ENCODE data around the gene SMARCC1.

Gene SMARCC1

DNA sequence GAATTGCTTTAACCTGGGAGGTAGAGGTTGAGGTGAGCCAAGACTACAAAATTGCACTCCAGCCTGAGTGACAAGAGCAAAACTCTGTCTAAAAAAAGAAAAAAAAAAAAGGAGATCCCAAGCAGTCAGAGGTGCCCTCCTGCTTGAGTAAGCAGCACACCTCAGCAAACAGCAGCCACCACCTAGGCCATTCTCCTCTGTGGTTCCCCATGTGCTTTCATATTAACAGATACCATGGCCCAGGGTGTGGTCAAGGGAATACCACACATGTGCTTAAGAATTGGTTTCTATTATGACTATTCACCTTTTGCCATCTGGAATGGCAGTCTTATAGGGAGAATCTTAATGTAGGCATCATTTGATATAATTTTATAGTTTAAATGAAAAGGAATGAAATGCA is 178.4 kb downstream of the SMARCC1 start:
- no peak for DNase-seq (ENCODE audit: low read depth)
- TF ChIP-seq, protein P1, sequence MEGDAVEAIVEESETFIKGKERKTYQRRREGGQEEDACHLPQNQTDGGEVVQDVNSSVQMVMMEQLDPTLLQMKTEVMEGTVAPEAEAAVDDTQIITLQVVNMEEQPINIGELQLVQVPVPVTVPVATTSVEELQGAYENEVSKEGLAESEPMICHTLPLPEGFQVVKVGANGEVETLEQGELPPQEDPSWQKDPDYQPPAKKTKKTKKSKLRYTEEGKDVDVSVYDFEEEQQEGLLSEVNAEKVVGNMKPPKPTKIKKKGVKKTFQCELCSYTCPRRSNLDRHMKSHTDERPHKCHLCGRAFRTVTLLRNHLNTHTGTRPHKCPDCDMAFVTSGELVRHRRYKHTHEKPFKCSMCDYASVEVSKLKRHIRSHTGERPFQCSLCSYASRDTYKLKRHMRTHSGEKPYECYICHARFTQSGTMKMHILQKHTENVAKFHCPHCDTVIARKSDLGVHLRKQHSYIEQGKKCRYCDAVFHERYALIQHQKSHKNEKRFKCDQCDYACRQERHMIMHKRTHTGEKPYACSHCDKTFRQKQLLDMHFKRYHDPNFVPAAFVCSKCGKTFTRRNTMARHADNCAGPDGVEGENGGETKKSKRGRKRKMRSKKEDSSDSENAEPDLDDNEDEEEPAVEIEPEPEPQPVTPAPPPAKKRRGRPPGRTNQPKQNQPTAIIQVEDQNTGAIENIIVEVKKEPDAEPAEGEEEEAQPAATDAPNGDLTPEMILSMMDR (IDR thresholded peaks at IDR 0.05; ENCODE audit: low read length, missing control alignments), result no peak
- H3K4me3 ChIP-seq (replicated peaks; ENCODE audit: low read depth, low read length), result no peak overlapping the region

DNA sequence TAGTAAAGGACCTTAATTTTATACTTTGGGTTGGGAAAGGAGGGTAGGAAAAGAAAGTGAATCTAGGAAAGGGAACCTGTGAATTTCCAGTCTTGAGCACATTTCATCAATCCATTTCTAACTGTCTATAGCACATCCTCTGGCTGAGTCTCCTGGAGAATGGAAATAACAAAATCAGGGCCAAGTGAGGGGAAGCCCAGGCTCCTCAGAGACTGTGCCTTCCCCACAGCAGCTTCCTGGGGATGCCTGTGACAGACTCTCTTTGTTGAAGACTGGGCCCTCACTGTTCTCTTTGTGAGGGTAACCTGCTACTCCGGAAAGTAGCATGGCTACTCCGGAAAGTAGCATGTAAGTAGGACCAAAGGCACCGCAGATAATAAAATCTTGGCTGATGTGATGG is 180.4 kb downstream of the SMARCC1 start:
- no peak for DNase-seq (ENCODE audit: low read depth)
- no peak overlapping the region for H3K4me3 ChIP-seq (replicated peaks; ENCODE audit: low read depth, low read length)
- TF ChIP-seq, protein P1 (IDR thresholded peaks at IDR 0.05; ENCODE audit: low read length, missing control alignments), result no peak

DNA sequence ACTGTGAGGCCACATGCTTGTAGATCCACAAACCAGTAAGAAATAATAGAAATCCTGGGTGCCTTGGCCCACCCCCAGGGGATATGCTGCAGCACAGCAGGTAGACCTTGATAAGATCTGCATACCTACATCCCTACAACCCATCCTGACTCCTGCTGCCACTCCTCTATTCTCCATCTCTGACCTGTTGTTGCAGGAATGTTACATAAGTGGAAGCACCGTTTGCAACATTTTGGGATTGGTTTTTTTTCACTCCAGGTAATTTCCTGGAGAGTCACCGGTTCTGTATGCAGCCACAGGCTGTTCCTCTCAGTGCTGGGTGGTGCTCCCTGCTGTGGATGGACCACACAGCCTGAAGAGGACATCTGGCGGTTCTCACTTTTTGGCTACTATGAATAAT is 186.9 kb downstream of the SMARCC1 start:
- TF ChIP-seq, protein P1 (IDR thresholded peaks at IDR 0.05; ENCODE audit: low read length, missing control alignments), result no peak
- no peak overlapping the region for H3K4me3 ChIP-seq (replicated peaks; ENCODE audit: low read depth, low read length)
- no peak for DNase-seq (ENCODE audit: low read depth)

DNA sequence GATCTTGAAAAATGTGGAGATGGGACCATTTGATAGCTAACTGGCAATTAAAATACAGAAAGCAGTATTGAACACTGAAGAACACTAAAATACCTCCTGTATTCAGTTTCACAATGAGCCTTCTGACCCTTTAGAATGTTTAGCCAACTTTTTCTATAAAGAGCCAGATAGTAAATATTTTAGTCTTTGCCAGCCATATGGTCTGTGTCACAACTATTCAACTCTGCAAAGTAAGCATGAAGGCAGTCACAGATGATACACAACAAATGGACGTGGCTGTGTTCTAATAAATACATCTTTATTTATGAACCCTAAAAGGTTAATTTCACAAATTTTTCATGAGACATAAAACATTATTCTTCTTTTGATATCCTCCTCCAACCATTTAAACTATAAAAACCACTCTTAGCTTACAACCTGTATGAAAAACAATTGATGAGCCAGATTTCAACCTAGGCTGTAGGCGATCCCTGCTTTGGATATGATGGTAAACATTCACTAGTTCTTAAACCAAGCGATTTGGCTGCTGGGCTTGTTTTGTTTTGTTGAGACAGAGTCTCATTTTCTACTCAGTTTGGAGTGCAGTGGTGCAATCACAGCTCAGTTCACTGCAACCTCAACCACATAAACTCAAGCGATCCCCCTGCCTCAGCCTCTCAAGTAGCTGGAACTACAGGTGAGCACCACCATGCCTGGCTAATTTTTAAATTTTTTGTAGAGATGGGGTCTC is 189.5 kb downstream of the SMARCC1 start:
- no peak overlapping the region for H3K4me3 ChIP-seq (replicated peaks; ENCODE audit: low read depth, low read length)
- TF ChIP-seq, protein P1 (IDR thresholded peaks at IDR 0.05; ENCODE audit: low read length, missing control alignments), result no peak
- peak; percentile 14 for DNase-seq (ENCODE audit: low read depth)

DNA sequence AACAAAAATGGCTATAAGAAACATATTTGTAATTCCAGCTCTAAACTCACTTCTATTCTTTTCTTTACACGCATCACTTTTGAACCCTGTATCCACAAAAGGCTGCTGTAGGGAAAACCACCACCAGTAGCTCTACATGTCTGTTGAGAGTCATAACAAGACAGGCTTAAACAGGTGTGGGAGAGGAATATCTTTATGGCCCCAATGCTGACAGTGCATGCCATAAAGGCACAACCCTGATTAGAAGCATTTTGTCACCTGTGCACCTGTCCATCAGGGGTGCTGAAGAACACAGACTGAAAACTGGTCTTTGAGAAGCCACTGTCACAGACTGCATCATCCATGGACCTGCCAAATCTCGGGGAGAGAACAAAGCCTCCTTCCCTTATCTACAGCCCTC is 191.5 kb downstream of the SMARCC1 start:
- DNase-seq (ENCODE audit: low read depth), result no peak
- no peak overlapping the region for H3K4me3 ChIP-seq (replicated peaks; ENCODE audit: low read depth, low read length)
- TF ChIP-seq, protein P1 (IDR thresholded peaks at IDR 0.05; ENCODE audit: low read length, missing control alignments), result no peak

DNA sequence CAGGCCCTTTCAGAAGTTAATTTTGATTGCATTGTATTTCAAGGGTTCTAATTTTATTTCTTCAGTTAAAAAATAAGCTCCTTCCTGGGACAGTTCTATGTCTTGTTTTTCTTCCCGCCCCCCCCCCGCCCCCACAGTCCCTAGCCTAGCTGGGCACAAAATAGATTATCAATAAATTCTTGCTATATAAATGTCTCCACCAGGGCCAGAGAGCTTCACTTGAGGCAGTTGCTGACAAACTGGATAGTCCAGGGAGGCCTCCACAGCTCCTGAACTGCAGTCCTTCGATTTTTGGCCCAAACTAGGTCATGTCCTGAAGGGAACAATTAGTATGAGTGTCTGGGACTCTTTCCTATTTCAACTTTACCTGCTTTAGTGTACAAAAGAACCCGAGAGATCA is 193.1 kb downstream of the SMARCC1 start:
- H3K4me3 ChIP-seq (replicated peaks; ENCODE audit: low read depth, low read length), result no peak overlapping the region
- DNase-seq (ENCODE audit: low read depth), result no peak
- TF ChIP-seq, protein P1 (IDR thresholded peaks at IDR 0.05; ENCODE audit: low read length, missing control alignments), result no peak

DNA sequence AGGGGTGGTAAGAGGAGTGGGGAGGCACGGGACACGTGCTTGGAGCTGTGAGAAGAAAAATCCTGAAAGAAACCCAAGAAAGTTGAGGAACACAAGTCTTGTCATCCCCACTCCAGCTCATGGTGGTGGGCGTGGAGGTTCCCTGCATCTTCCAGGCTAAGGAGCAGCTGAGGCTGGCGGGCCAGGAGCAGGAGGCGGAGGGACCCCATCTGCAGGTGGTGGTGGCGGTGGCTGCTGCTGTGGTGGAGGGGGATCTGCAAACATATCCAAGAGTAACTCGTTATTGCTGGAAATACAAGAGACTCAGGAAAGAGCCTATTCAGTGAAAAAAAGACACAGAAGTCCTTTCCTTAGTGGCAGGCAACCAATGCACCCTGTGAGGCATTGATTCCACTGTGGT is 193.6 kb downstream of the SMARCC1 start:
- TF ChIP-seq, protein P1 (IDR thresholded peaks at IDR 0.05; ENCODE audit: low read length, missing control alignments), result no peak
- H3K4me3 ChIP-seq (replicated peaks; ENCODE audit: low read depth, low read length), result no peak overlapping the region

More for the DNA sequence above, 193.6 kb downstream of the SMARCC1 start:
- no peak for DNase-seq (ENCODE audit: low read depth)

All from fibroblast of pulmonary artery (primary cell).